ENCODE measurements around the gene KYNU.

DNA sequence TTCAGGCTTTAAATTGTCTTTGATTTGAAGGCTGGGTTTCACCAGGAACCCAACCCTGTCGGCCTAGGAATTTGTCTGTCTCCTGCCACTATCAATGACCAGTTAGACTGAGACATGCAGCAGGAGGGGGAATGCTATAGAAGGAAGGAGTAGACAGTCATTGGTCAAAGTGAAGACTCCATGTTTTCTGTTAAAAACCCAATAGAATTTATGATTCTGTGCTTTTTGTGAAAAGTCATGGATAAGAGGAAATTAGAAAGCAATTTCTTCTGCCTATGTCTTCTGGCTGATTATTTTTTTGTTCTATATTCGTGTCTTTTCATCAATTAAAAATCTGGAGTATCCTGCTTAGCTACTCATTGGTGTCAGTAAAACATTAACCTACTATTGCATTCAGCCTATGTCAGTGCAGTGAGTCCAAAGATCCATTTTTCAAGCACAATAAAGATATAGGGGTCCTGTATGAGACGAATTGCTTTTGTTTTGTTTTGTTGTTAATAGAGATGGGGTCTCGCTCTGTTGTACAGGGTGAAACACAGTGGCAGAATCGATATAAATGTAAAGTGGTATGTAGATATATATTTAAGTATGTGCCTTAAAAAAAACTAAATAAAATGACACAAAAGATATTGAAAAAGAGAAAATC, 7.9 kb upstream of the KYNU start:
- TF ChIP-seq, protein P1, sequence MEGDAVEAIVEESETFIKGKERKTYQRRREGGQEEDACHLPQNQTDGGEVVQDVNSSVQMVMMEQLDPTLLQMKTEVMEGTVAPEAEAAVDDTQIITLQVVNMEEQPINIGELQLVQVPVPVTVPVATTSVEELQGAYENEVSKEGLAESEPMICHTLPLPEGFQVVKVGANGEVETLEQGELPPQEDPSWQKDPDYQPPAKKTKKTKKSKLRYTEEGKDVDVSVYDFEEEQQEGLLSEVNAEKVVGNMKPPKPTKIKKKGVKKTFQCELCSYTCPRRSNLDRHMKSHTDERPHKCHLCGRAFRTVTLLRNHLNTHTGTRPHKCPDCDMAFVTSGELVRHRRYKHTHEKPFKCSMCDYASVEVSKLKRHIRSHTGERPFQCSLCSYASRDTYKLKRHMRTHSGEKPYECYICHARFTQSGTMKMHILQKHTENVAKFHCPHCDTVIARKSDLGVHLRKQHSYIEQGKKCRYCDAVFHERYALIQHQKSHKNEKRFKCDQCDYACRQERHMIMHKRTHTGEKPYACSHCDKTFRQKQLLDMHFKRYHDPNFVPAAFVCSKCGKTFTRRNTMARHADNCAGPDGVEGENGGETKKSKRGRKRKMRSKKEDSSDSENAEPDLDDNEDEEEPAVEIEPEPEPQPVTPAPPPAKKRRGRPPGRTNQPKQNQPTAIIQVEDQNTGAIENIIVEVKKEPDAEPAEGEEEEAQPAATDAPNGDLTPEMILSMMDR (IDR thresholded peaks at IDR 0.05; ENCODE audit: poor library complexity) = no peak
- TF ChIP-seq EZH2 (IDR thresholded peaks at IDR 0.05; ENCODE audit: borderline replicate concordance) = no peak

All from hepatocyte (in vitro differentiated cells).